Measurements from ENCODE around the gene DPEP2NB.
"Not testable (repeated sequence)": the region's sequence is repeated elsewhere in the genome, so short reads cannot be mapped to it uniquely, and the experiment has no call there.

Gene DPEP2NB

GRCh38 chr16:68013440-68013839 lies 2.3 kb downstream of the DPEP2NB start:
- DNase-seq (ENCODE audit: low read depth), result no peak

GRCh38 chr16:68009872-68010271 lies 5.8 kb downstream of the DPEP2NB start:
- DNase-seq (ENCODE audit: low read depth), result not testable (repeated sequence)

GRCh38 chr16:68009157-68009735 lies 6.5 kb downstream of the DPEP2NB start:
- no peak for DNase-seq (ENCODE audit: low read depth)

DNA sequence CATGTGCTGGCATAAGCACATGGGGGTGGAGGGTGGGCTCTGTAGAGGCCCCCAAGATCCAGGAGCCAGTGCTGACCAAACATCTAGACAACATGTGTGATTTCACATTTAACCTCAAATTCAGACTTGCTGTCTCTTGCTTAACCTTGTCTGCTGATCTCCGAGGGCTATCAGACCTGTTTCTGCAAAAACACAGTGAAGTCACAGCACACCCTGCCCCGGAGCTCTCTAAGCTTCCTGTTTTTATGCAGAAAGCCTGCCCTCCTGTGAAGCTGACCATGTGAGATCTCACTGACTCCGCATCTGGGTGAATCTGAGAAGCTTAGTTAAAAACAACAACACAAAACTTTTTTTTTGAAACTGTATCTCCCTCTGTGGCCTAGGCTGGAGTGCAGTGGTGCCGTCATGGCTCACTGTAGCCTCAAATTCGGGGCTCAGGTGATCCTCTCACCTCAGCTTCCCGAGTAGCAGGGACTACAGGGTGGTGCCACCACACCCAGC lies 9.9 kb downstream of the DPEP2NB start:
- DNase-seq (ENCODE audit: low read depth), result no peak

DNA sequence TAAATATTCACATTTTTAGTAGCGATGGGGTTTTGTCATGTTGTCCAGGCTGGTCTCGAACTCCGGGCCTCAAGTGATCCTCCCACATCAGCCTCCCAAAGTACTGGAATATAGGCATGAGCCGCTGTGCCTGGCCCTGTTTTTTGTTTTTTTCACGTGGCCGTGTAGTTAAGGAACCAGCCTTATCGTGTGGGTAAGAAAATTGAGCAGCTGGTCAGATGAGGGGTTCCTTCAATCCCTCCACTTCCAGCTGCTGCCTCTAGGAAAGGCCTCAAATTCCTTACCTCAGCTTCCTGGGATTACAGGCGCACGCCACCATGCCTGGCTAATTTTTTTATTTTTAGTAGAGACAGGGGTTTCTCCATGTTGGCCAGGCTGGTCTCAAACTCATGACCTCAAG lies 10.5 kb downstream of the DPEP2NB start:
- DNase-seq (ENCODE audit: low read depth), result no peak

DNA sequence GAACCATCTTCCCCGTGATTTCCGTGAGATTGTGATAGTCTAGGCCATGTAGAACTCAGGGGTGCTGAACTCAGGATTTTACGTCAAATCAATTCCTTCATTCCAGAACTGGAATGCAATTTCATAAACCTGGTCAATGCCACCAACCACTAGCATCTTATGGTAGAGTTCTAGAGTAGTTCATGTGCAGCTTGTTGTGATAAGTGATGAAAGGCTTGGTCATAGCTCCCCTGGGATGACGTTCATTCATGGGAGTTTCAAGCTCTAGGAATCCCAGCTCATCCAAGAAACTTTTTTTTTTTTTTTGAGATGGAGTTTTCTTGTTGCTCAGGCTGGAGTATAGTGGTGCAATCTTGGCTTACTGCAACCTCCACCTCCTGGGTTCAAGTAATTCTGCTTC lies 12.7 kb downstream of the DPEP2NB start:
- no peak for DNase-seq (ENCODE audit: low read depth)

DNA sequence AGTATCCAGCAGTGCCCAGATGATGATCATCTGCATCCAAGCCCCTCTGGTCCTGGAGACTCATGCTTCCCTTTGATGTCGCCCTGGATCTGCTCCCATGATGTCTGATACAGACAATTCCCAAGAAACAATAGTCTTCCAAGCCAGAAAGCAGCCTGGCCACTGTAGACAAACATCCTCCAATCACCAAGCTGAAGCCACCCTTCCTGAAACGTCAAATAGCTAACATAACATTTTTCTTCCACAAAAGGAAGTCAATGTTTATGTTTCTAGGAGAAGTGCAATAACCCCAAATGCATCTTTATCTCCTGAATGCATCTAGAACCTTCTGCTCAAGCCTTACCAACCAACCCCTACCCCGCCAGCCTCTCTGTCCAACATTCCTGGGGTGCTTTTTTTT lies 15.3 kb downstream of the DPEP2NB start:
- no peak for DNase-seq (ENCODE audit: low read depth)

DNA sequence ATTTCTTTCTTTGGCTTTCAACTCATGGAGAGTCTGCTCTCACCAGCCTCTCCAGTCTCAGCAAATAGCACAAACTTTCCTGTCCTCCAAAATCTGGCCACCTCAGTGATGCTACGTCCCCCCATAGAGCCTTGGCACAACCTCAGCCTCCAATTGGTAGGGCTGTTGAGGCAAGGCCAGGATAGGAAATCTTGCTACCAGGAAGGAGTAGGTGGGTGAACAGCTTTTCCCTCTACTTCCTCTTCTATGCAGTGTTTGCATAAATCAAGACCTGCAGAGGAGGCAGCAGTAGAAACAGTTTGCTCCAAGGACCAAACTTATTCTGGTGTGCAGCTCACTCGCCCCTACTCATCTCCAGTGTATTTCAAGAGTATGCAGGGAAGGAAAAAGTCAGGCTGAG lies 15.7 kb downstream of the DPEP2NB start:
- DNase-seq (ENCODE audit: low read depth), result no peak

DNA sequence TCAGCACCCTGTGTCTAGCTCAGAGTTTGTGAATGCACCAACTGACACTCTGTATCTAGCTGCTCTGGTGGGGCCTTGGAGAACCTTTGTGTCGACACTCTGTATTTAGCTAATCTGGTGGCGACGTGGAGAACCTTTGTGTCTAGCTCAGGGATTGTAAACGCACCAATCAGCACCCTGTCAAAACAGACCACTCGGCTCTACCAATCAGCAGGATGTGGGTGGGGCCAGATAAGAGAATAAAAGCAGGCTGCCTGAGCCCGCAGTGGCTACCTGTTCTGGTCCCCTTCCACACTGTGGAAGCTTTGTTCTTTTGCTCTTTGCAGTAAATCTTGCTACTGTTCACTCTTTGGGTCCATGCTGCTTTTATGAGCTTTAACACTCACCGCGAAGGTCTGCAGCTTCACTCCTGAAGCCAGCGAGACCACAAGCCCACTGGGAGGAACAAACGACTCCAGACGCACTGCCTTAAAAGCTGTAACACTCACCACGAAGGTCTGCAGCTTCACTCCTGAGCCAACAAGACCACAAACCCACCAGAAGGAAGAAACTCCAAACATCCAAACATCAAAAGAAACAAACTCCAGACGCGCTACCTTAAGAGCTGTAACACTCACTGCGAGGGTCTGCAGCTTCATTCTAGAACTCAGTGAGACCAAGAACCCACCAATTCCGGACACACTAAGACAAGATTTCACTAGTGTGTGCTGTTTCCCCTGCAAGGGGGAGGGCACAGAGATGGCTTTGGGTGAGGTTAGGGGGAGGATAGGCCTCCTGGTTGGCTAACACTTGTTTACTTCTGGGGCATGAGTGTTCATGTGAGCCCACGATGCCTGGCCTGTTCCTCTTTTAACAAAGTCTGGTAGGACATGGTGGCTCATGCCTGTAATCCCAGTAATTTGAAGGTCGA lies 16.7 kb downstream of the DPEP2NB start, which contains the start of gene DPEP2:
Gene DPEP2, minus strand, starts transcription at position 706 of the 910 bp plus-strand sequence. CDS start 6,272 bp downstream, outside the sequence.
- DNase-seq (ENCODE audit: low read depth), result not testable (repeated sequence)

DNA sequence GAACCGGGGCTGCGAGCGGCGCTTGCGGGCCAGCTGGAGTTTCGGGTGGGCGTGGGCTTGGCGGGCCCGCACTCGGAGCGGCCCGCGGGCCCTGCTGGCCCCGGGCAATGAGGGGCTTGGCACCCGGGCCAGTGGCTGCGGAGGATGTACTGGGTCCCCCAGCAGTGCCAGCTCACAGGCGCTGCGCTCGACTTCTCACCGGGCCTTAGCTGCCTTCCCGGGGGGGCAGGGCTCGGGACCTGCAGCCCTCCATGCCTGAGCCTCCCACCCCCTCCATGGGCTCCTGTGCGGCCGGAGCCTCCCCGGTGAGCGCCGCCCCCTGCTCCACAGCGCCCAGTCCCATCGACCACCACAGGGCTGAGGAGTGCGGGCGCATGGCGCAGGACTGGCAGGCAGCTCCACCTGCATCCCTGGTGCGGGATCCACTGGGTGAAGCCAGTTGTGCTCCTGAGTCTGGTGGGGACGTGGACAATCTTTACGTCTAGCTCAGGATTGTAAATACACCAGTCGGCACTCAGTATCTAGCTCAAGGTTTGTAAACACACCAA lies 17.4 kb downstream of the DPEP2NB start:
- not testable (repeated sequence) for DNase-seq (ENCODE audit: low read depth)

- DNase-seq (ENCODE audit: low read depth), result no peak
Observed at GRCh38 chr16:67996666-67997065, 19.0 kb downstream of the DPEP2NB start.

- DNase-seq (ENCODE audit: low read depth), result no peak
Observed at GRCh38 chr16:67995423-67995822, 20.3 kb downstream of the DPEP2NB start.

DNA sequence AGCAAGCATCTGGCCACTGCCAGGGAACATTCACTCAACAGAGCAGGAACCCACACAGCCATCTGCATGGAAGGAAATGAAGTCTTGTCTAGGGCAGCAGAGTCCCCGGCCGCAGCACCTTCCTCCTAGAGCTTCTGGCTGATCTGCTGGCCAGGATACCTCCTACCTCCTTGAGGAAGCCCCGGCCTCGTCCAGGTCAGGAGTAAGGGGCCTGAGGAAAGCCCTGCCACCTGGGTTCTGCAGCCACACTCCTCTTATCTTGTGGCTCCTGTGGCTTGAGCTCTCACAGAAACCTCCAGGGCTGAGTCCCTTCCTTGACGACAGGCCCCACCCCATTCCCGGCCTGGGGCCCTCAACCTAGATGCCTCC lies 21.7 kb downstream of the DPEP2NB start:
- not testable (repeated sequence) for DNase-seq (ENCODE audit: low read depth)

- peak; percentile 62 for DNase-seq (ENCODE audit: low read depth)
Observed at GRCh38 chr16:67993207-67994039, 22.3 kb downstream of the DPEP2NB start.

DNA sequence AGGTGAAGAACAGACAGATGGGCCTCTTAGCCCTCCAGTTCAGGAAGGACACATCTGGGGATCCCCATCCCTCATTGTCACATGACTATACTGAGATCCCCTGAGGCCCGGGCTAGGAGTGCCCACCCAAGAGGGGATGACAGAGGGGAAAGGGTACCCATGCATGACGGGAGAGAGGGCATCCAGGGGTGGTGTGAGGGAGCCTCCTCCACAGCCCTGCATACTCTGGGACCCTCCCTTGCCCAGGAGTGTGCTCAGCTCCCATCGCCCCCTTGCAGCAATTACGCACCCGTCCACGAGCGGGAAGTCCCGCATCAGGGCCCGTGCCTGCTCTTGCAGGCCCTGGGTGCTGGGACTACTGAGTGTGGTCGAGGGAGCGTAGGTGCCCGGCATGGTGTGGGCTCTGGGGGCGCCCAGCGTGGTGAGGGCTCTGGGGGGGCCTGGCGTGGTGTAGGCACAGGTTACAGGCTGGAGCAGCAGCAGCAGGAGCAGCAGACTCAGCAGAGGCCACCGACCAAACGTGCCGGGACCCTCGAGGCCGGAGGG lies 23.0 kb downstream of the DPEP2NB start:
- DNase-seq (ENCODE audit: low read depth), result no peak

DNA sequence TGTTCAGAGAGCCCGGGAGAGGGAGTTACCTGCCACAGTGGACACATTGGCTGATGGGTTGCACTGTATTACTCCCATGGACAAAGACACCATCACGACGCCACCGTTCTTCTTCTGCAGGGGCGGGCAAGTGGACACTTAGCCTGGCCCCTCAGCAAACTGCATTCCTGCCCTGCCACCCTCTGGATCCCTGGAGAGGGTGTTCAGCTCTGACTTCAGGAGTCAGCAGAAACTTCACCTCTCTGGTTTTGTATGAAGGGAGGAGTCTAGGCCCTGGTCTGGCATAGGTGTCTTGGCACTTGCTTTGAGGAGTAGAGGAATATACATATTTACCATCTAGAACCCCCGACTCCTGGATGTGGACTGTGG lies 25.7 kb downstream of the DPEP2NB start:
- no peak for DNase-seq (ENCODE audit: low read depth)

DNA sequence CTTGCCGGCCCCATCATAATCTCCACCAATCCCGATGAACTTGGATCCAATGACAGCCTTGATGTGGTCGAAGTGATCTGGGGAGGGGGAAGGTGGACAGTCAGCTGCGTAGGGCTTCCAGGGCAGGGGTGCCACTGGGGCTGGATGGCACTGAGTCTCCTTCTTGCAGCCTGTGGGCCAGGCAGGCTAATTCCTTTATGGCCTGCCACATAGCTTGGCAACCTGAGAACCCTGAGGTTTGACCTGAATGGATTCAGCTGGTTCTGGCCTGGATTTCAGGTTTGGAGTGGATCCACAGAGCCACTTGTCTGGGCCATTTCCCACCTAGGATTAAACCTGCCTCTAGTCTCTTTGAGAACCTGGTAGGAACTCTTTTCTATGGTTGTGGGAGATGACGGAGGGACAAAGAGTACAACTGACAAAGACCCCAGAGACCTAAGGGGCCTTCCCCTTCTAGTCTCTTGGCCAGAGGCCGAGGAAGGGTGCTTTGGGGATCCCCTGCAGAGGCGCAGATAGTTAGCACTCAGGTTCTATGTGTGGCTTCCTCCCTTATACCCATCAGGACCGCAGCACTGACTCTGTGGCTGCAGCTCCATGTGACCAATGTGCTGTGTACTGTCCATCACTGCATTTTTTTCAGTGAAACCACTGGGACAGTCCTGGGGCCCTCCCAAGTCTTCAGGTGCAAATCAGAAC lies 26.2 kb downstream of the DPEP2NB start:
- DNase-seq (ENCODE audit: low read depth), result no peak

DNA sequence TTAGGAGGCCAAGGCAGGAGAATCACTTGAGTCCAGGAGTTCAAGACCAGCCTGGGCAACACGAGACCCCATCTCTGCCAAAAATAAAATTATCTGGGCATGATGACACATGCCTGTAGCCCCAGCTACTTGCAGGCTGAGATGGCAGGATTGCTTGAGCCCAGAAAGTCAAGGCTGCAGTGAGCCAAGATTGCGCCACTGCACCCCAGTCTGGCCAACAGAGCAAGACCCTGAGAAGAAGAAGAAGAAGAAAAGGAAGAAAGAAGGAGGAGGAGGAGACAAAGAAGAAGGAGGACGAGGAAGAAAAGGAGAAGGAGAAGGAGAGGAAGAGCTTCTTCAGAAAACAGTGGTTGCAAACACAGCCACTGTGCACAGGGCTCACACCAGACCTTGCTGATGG lies 27.0 kb downstream of the DPEP2NB start:
- DNase-seq (ENCODE audit: low read depth), result no peak

DNA sequence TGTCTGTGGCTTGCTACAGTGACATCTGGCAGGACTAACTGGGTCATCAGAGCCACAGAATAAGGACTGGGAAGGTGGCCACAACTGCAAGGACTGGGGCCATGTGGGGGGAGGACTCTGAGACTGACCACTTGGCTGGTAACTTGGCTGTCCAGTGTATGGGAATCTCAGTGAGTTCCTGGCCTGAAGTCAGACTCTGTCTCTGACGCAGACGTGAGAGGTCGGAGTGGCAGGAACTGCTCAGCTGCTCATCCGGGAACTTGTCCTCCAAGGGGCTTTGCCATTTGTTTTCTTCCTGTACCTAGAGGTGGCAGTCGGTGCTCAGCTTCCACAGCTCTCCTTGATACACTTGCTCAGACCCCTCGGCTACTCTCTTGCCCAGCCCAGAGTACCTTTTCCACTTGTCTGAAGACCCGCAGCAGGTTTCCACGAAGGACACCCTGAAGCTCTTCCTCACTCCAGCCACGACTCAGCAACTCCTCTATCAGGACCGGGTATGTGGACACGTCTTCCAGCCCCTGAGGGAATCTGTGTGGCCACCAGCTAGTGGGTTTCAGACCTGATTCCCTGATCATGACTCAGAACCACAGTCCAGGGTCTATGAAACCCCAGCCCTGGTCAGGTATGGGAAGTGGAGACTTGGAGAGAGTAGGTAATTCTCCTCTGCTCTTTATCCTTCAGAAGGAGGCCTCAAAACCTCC lies 28.1 kb downstream of the DPEP2NB start:
- no peak for DNase-seq (ENCODE audit: low read depth)

DNA sequence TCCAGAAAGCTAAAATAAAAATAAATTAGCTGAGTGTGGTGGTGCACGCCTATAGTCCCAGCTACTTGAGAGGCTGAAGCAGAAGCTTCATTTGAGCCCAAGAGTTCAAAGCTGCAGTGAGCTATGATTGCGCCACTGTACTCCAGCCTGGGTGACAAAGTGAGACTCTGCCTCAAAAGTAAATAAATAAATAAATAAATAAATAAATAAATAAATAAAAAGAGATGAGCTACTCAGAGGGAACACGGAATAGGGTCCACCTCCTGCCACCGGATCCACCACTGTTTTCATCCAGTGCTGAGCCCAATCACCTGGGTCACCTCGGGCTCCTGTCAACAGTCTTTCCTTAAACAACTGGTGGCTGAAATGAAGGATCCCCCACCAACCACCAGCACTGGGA lies 28.8 kb downstream of the DPEP2NB start:
- no peak for DNase-seq (ENCODE audit: low read depth)

All from stimulated activated CD8-positive, alpha-beta memory T cell treated with anti-CD3 and anti-CD28 coated beads, Interleukin-7, amount 100 ng/mL, for 24 hours (primary cell).